MM.1S (cell line): ENCODE results near the gene CDC16.

Experiments
- EZH2 ChIP-seq: fragments of 300-600 bp; sonication (generic); optimal IDR thresholded peaks from 2 replicates; pipeline ENCODE3; 2017; ENCODE audit warnings: low read depth, mild to moderate bottlenecking, antibody characterized with exemption, low read length, mixed read lengths
- EZH2phosphoT487 ChIP-seq: fragments of 300-600 bp; sonication (generic); IDR thresholded peaks from 2 replicates; pipeline ENCODE4 v1.6.1; 2018; ENCODE audit warnings: antibody characterized with exemption, low read length
- TF ChIP-seq, protein P1 (sequence below): fragments of 300-600 bp; sonication (generic); IDR thresholded peaks from 2 replicates; pipeline ENCODE4 v1.5.1; 2016; ENCODE audit warnings: antibody characterized with exemption, low read length, mixed read lengths

DNA sequence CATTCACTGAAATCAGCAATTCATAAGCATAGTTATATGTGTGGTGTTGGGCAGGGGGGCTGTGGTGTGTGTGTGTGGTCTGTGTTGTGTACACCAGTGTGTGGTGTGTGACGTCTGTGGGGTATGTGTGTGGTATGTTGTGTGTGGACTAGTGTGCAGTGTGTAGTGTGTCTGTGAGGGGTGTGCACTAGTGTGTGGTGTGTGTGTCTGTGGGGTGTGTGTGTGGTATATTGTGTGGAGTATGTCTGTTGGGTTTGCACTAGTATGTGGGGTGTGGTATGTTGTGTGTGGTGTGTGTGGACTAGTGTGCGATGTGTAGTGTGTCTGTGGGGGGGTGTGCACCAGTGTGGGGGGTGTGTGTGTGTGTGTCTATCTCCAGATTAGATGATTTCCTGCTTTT is 7.2 kb upstream of the CDC16 start:
- TF ChIP-seq, protein P1, sequence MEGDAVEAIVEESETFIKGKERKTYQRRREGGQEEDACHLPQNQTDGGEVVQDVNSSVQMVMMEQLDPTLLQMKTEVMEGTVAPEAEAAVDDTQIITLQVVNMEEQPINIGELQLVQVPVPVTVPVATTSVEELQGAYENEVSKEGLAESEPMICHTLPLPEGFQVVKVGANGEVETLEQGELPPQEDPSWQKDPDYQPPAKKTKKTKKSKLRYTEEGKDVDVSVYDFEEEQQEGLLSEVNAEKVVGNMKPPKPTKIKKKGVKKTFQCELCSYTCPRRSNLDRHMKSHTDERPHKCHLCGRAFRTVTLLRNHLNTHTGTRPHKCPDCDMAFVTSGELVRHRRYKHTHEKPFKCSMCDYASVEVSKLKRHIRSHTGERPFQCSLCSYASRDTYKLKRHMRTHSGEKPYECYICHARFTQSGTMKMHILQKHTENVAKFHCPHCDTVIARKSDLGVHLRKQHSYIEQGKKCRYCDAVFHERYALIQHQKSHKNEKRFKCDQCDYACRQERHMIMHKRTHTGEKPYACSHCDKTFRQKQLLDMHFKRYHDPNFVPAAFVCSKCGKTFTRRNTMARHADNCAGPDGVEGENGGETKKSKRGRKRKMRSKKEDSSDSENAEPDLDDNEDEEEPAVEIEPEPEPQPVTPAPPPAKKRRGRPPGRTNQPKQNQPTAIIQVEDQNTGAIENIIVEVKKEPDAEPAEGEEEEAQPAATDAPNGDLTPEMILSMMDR, result no peak
- TF ChIP-seq EZH2, result no peak
- no peak for TF ChIP-seq EZH2phosphoT487
